Ishikawa (cell line): ENCODE results near the gene DOK7.

ENCODE experiments used
- CEBPB ChIP-seq: IDR thresholded peaks from 2 replicates; pipeline ENCODE4 v1.6.1; 2012
- CREB1 ChIP-seq: IDR thresholded peaks from 2 replicates; pipeline ENCODE4 v1.6.1; 2012; ENCODE audit warnings: low read depth
- EGR1 ChIP-seq: IDR thresholded peaks from 2 replicates; pipeline ENCODE4 v1.6.1; 2012
- EP300 ChIP-seq: IDR thresholded peaks from 2 replicates; pipeline ENCODE4 v1.6.1; 2012; ENCODE audit warnings: borderline replicate concordance
- FOXM1 ChIP-seq: IDR thresholded peaks from 2 replicates; pipeline ENCODE4 v1.6.1; 2012; ENCODE audit warnings: low read depth, borderline replicate concordance
- MAX ChIP-seq: IDR thresholded peaks from 2 replicates; pipeline ENCODE4 v1.6.1; 2012
- NFIC ChIP-seq: IDR thresholded peaks from 2 replicates; pipeline ENCODE4 v1.6.1; 2012
- RAD21 ChIP-seq: IDR thresholded peaks from 2 replicates; pipeline ENCODE4 v1.6.1; 2012; ENCODE audit warnings: low read depth
- REST ChIP-seq: IDR thresholded peaks from 2 replicates; pipeline ENCODE4 v1.6.1; 2012; ENCODE audit warnings: low read depth, mild to moderate bottlenecking
- TAF1 ChIP-seq: IDR thresholded peaks from 2 replicates; pipeline ENCODE4 v1.6.1; 2012; ENCODE audit warnings: low read depth, mild to moderate bottlenecking
- TCF12 ChIP-seq: IDR thresholded peaks from 2 replicates; pipeline ENCODE4 v1.6.1; 2012; ENCODE audit warnings: low read depth
- TEAD4 ChIP-seq: IDR thresholded peaks from 2 replicates; pipeline ENCODE4 v1.6.1; 2012
- YY1 ChIP-seq: IDR thresholded peaks from 2 replicates; pipeline ENCODE4 v1.6.1; 2012; ENCODE audit warnings: low read depth
- ZBTB7A ChIP-seq: IDR thresholded peaks from 2 replicates; pipeline ENCODE4 v1.6.1; 2012; ENCODE audit warnings: low read depth
- TF ChIP-seq, protein P1 (sequence below): IDR thresholded peaks from 2 replicates; pipeline ENCODE4 v1.6.1; 2012

DOK7 gene

GRCh38 chr4:3473181-3473950, 10.3 kb downstream of the DOK7 start:
- TF ChIP-seq, protein P1, sequence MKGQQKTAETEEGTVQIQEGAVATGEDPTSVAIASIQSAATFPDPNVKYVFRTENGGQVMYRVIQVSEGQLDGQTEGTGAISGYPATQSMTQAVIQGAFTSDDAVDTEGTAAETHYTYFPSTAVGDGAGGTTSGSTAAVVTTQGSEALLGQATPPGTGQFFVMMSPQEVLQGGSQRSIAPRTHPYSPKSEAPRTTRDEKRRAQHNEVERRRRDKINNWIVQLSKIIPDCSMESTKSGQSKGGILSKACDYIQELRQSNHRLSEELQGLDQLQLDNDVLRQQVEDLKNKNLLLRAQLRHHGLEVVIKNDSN: no peak
- TF ChIP-seq CEBPB (no peak), REST (no peak), FOXM1 (no peak), MAX (no peak), TAF1 (no peak), CREB1 (no peak), EGR1 (no peak), TCF12 (no peak), ZBTB7A (no peak), NFIC (no peak), EP300 (no peak), TEAD4 (no peak), RAD21 (no peak), YY1 (no peak)

- TF ChIP-seq ZBTB7A: no peak
- no peak for TF ChIP-seq MAX
- TF ChIP-seq NFIC: peak; percentile 50; the same call in 1 of the 2 replicates
Measured at GRCh38 chr4:3473996-3474765, 11.1 kb downstream of the DOK7 start.

GRCh38 chr4:3475041-3475712, 12.1 kb downstream of the DOK7 start:
- no peak for TF ChIP-seq EP300
- no peak for TF ChIP-seq EGR1
- TF ChIP-seq ZBTB7A: peak; percentile 48; the same call in 1 of the 2 replicates

GRCh38 chr4:3475713-3476260, 12.7 kb downstream of the DOK7 start:
- TF ChIP-seq RAD21 (no peak), TAF1 (no peak), YY1 (no peak), CREB1 (no peak), TCF12 (no peak), EGR1 (no peak), FOXM1 (no peak), TEAD4 (no peak), REST (no peak), MAX (no peak), ZBTB7A (no peak), EP300 (no peak), NFIC (no peak), CEBPB (no peak)
- TF ChIP-seq, protein P1: no peak

GRCh38 chr4:3476341-3476747, 13.2 kb downstream of the DOK7 start:
- TF ChIP-seq ZBTB7A: no peak
- no peak for TF ChIP-seq CREB1
- no peak for TF ChIP-seq TEAD4
- no peak for TF ChIP-seq YY1
- no peak for TF ChIP-seq NFIC
- TF ChIP-seq, protein P1: no peak
- TF ChIP-seq MAX: no peak
- TF ChIP-seq TAF1: no peak
- no peak for TF ChIP-seq CEBPB
- TF ChIP-seq TCF12: no peak
- TF ChIP-seq EGR1: no peak
- TF ChIP-seq REST: no peak
